Neural crest cell (in vitro differentiated cells): Measurements from ENCODE around the gene LCE2A. TPM values are rescaled to one million over a fixed set of nuclear protein-coding genes. Genes with fewer than 3 reads are reported as not detected.

Experiments used
- DNase-seq: peaks from one replicate; pipeline ENCODE4 v3.0.0; 2021; ENCODE audit warnings: low read depth, mixed read lengths, low spot score
- H3K27ac Mint-ChIP-seq: one replicate; pipeline ENCODE4 v1.8.0; 2021; ENCODE audit warnings: mild to moderate bottlenecking, mixed read lengths; ENCODE audit not compliant: unreplicated experiment
- H3K27me3 Mint-ChIP-seq: 2 replicates; pipeline ENCODE4 v1.8.0; 2021; ENCODE audit warnings: low read depth, mild to moderate bottlenecking, mixed read lengths
- H3K36me3 Mint-ChIP-seq: 2 replicates; pipeline ENCODE4 v1.8.0; 2021; ENCODE audit warnings: low read depth, mild to moderate bottlenecking, mixed read lengths
- H3K4me1 Mint-ChIP-seq: 2 replicates; pipeline ENCODE4 v1.8.0; 2021; ENCODE audit warnings: mixed read lengths
- H3K4me3 Mint-ChIP-seq: one replicate; pipeline ENCODE4 v1.8.0; 2021; ENCODE audit warnings: mild to moderate bottlenecking, mixed read lengths
- H3K9me3 Mint-ChIP-seq: 2 replicates; pipeline ENCODE4 v1.8.0; 2021; ENCODE audit warnings: mixed read lengths
- total RNA-seq: library from RNA; stranded (reverse); gene quantifications from 2 replicates; pipeline ENCODE4 v1.2.1, GENCODE V29; 2021
- TF ChIP-seq, protein P1 (sequence below): fragments of 200-600 bp; sonication (generic); conservative IDR thresholded peaks from 2 replicates; pipeline ENCODE4 v1.5.0; 2021; ENCODE audit warnings: antibody characterized with exemption, mild to moderate bottlenecking

Gene LCE2A
- total RNA-seq, 1 donor from 2014 or later: not detected

GRCh38 chr1:152728986-152729385 lies 30.8 kb downstream of the LCE2A start:
- H3K4me3 Mint-ChIP-seq: no peak overlapping the region
- H3K36me3 Mint-ChIP-seq: no peaks in the 10 kb centered on the region
- H3K4me1 Mint-ChIP-seq: no peaks in the 10 kb centered on the region
- H3K27me3 Mint-ChIP-seq: no peaks in the 10 kb centered on the region
- peaks cover 4% of the 10 kb centered on the region for H3K9me3 Mint-ChIP-seq
- no peak overlapping the region for H3K27ac Mint-ChIP-seq
- DNase-seq: no peak
- TF ChIP-seq, protein P1, sequence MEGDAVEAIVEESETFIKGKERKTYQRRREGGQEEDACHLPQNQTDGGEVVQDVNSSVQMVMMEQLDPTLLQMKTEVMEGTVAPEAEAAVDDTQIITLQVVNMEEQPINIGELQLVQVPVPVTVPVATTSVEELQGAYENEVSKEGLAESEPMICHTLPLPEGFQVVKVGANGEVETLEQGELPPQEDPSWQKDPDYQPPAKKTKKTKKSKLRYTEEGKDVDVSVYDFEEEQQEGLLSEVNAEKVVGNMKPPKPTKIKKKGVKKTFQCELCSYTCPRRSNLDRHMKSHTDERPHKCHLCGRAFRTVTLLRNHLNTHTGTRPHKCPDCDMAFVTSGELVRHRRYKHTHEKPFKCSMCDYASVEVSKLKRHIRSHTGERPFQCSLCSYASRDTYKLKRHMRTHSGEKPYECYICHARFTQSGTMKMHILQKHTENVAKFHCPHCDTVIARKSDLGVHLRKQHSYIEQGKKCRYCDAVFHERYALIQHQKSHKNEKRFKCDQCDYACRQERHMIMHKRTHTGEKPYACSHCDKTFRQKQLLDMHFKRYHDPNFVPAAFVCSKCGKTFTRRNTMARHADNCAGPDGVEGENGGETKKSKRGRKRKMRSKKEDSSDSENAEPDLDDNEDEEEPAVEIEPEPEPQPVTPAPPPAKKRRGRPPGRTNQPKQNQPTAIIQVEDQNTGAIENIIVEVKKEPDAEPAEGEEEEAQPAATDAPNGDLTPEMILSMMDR: no peak

DNA sequence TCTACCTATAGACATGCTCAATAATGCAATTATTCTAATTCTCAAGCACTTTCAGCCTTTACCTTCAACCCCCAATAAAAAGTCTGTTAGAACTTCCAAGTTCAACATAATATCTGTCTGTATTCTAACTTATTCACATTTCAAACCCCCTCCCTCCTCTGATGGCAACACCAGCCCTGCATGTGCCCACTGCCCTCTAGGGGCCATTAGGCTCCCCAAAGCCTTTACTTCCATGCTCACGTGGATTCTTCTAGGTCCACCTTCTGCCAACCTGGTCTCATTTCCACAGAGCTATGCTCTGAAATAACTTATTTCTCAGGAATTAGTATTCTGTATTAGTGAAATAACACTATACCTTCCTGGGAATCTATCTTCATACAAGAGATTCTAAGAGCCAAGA lies 37.5 kb downstream of the LCE2A start:
- Mint-ChIP-seq H3K9me3 (peaks cover 16% of the 10 kb centered on the region), H3K27ac (no peak overlapping the region), H3K36me3 (peaks cover 2% of the 10 kb centered on the region), H3K27me3 (no peaks in the 10 kb centered on the region), H3K4me1 (no peaks in the 10 kb centered on the region), H3K4me3 (no peak overlapping the region)
- no peak for DNase-seq
- TF ChIP-seq, protein P1: no peak

GRCh38 chr1:152737997-152738396 lies 39.9 kb downstream of the LCE2A start:
- Mint-ChIP-seq H3K27ac (no peak overlapping the region), H3K36me3 (peaks cover 2% of the 10 kb centered on the region), H3K9me3 (peaks cover 27% of the 10 kb centered on the region), H3K4me1 (no peaks in the 10 kb centered on the region), H3K27me3 (no peaks in the 10 kb centered on the region), H3K4me3 (no peak overlapping the region)
- DNase-seq: no peak
- TF ChIP-seq, protein P1: no peak

DNA sequence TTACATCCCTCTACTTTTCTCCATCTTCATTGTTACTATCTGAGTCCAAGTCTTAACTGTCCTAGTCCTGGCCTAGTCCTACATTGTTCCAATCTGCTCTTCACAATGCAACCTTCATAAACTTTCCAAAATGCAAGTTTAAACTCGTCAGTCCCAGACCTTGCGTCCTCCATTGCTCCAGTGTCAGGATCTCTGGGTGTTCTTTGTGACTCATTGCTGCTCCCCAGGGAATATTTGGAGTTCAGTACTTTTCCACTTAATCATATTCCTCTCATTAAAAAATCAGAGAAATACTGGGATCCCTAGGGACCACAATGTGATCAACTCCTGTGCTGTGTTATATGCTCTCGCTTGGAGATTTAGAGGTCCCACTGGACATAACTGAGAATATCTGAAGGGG lies 41.7 kb downstream of the LCE2A start:
- H3K27me3 Mint-ChIP-seq: no peaks in the 10 kb centered on the region
- H3K4me1 Mint-ChIP-seq: no peaks in the 10 kb centered on the region
- H3K4me3 Mint-ChIP-seq: no peak overlapping the region
- no peak for DNase-seq
- H3K27ac Mint-ChIP-seq: no peak overlapping the region
- H3K36me3 Mint-ChIP-seq: peaks cover 2% of the 10 kb centered on the region
- TF ChIP-seq, protein P1: no peak
- peaks cover 31% of the 10 kb centered on the region for H3K9me3 Mint-ChIP-seq

GRCh38 chr1:152741656-152742055 lies 43.5 kb downstream of the LCE2A start:
- Mint-ChIP-seq H3K27me3 (no peaks in the 10 kb centered on the region), H3K4me3 (no peak overlapping the region), H3K36me3 (no peaks in the 10 kb centered on the region), H3K27ac (no peak overlapping the region), H3K4me1 (no peaks in the 10 kb centered on the region), H3K9me3 (peaks cover 33% of the 10 kb centered on the region)
- DNase-seq: no peak
- TF ChIP-seq, protein P1: no peak
